ENCODE results near the gene CORO2B. TPM values are rescaled to one million over a fixed set of nuclear protein-coding genes. Genes with fewer than 3 reads are reported as not detected.
"Not testable (repeated sequence)": the region's sequence is repeated elsewhere in the genome, so short reads cannot be mapped to it uniquely, and the experiment has no call there.

CORO2B gene
- total RNA-seq, 1 experiment from 2014 or later: 0.43 TPM

GRCh38 chr15:68726246-68726645, 147.5 kb downstream of the CORO2B start:
- no peak for DNase-seq (ENCODE audit: low spot score)

GRCh38 chr15:68729789-68730411, 151.1 kb downstream of the CORO2B start:
- no peak for DNase-seq (ENCODE audit: low spot score)

- peak; percentile 16 for DNase-seq (ENCODE audit: low spot score)
Observed at GRCh38 chr15:68730471-68730919, 151.7 kb downstream of the CORO2B start.

- DNase-seq (ENCODE audit: low spot score): no peak
Observed at GRCh38 chr15:68730976-68731897, 152.4 kb downstream of the CORO2B start.

GRCh38 chr15:68732451-68732850, 153.7 kb downstream of the CORO2B start:
- no peak for DNase-seq (ENCODE audit: low spot score)

GRCh38 chr15:68733666-68734065, 154.9 kb downstream of the CORO2B start:
- DNase-seq (ENCODE audit: low spot score): no peak

GRCh38 chr15:68734352-68734751, 155.6 kb downstream of the CORO2B start:
- DNase-seq (ENCODE audit: low spot score): no peak

- DNase-seq (ENCODE audit: low spot score): no peak
Observed at GRCh38 chr15:68734881-68735280, 156.1 kb downstream of the CORO2B start.

GRCh38 chr15:68735610-68736009, 156.8 kb downstream of the CORO2B start:
- no peak for DNase-seq (ENCODE audit: low spot score)

GRCh38 chr15:68739390-68740080, 160.7 kb downstream of the CORO2B start:
- no peak for DNase-seq (ENCODE audit: low spot score)

GRCh38 chr15:68743256-68743655, 164.5 kb downstream of the CORO2B start:
- no peak for DNase-seq (ENCODE audit: low spot score)

GRCh38 chr15:68749365-68749764, 170.6 kb downstream of the CORO2B start:
- no peak for DNase-seq (ENCODE audit: low spot score)

GRCh38 chr15:68749793-68750192, 171.0 kb downstream of the CORO2B start:
- no peak for DNase-seq (ENCODE audit: low spot score)

GRCh38 chr15:68751622-68752021, 172.8 kb downstream of the CORO2B start:
- DNase-seq (ENCODE audit: low spot score): no peak

GRCh38 chr15:68755731-68756130, 176.9 kb downstream of the CORO2B start:
- no peak for DNase-seq (ENCODE audit: low spot score)

GRCh38 chr15:68759982-68760579, 181.3 kb downstream of the CORO2B start:
- not testable (repeated sequence) for DNase-seq (ENCODE audit: low spot score)

- no peak for DNase-seq (ENCODE audit: low spot score)
Observed at GRCh38 chr15:68763063-68763462, 184.3 kb downstream of the CORO2B start.

- DNase-seq (ENCODE audit: low spot score): no peak
Observed at GRCh38 chr15:68764090-68764489, 185.3 kb downstream of the CORO2B start.

GRCh38 chr15:68765602-68766368, 187.0 kb downstream of the CORO2B start:
- no peak for DNase-seq (ENCODE audit: low spot score)

GRCh38 chr15:68767833-68768232, 189.0 kb downstream of the CORO2B start:
- no peak for DNase-seq (ENCODE audit: low spot score)

- DNase-seq (ENCODE audit: low spot score): peak; percentile 14
Observed at GRCh38 chr15:68768321-68768720, 189.5 kb downstream of the CORO2B start.
